ENCODE data around the gene CWC22. TPM values are rescaled to one million over a fixed set of nuclear protein-coding genes. Genes with fewer than 3 reads are reported as not detected.

CWC22 gene
- total and polyA plus RNA-seq, 2 of the 13 experiments (the other 11 are each of a cell fraction or from before 2014, with no cell fraction given): 5.7 to 29.2 TPM

DNA sequence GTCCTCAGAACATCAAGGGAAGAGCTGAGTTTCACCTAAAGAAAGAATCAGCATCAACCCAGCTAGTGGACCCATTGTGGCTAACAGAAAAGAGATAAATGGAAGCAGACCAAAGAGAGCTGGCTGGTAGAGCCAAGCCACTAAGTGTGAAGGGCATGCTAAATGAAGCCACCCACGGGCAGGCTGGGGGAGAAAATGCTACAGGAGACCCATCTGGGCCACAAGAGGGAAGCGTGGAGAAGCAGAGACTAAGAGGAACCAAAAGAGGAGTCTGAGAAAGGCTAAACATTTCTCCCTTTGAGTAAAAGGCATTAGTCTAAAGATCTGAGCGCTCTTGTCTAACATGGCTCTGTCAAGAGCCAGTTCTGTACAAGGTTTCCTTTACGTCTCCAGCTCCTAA, 15.8 kb downstream of the CWC22 start:
- Histone ChIP-seq H3K4me3 (replicated peaks in 1 of 3; ENCODE audit: insufficient read depth in 1 of 3, low read depth in 2 of 3, low read length in 3 of 3) (no peak overlapping the region), H2AFZ (ENCODE audit: low read length) (no peak overlapping the region), H3K9me3 (ENCODE audit: low read length) (no peaks in the 10 kb centered on the region), H3K27ac (ENCODE audit: extremely low read length, insufficient read depth, low read length) (no peak overlapping the region), H4K20me1 (ENCODE audit: insufficient read depth, low read length) (peaks cover 7% of the 10 kb centered on the region), H3K9ac (ENCODE audit: insufficient read depth, low read depth, low read length) (no peak overlapping the region), H3K27me3 (ENCODE audit: control insufficient read depth in 1 of 2, insufficient read depth in 2 of 2, low read length in 2 of 2) (no peaks in the 10 kb centered on the region), H3K4me2 (ENCODE audit: low read depth, low read length) (no peak overlapping the region), H3K36me3 (replicated peaks in 1 of 2; ENCODE audit: control insufficient read depth in 1 of 2, insufficient read depth in 2 of 2, low read length in 2 of 2) (peaks cover 15 to 52% of the 10 kb centered on the region in 2 experiments), H3K4me1 (ENCODE audit: insufficient read depth, low read length) (no peaks in the 10 kb centered on the region), H3K79me2 (ENCODE audit: insufficient read depth, low read length) (peaks cover 22% of the 10 kb centered on the region)
- ChIA-PET CTCF (ENCODE audit: low intra/inter-chr PET ratio, low total read pairs) (no interaction called here), POLR2A (no interaction called here)
- 91% methylated on average over 4 of the region's 4 CpGs for WGBS (ENCODE audit: low lambda C conversion rate)
- intact Hi-C loops (cut with micrococcal nuclease; ENCODE audit: unreplicated experiment) (loop anchor here (5.0 kb wide), 1 partner anchor 86 kb away; no protein-coding TSS in a partner anchor), in situ Hi-C loops (cut with HindIII; ENCODE audit: extremely low pct_ligation_motif_present, low pct_unique_long_range_greater_than_20kb) (no loop called here)
- ATAC-seq: peak; percentile 86
- FAIRE-seq: no peak
- BruUV-seq (replicated peaks): no TSS peak
- DNase-seq (ENCODE audit: low spot score): no peak
- TF ChIP-seq AGO2 (optimal IDR thresholded peaks at IDR 0.05; ENCODE audit: low read depth, low read length) (no peak), SOX13 (IDR thresholded peaks at IDR 0.05) (no peak), SOX13 (CRISPR knock-in tag; conservative IDR thresholded peaks at IDR 0.05 in 1 of 2, IDR thresholded peaks at IDR 0.05 in 1 of 2) (no peak), ZNF343 (CRISPR knock-in tag; IDR thresholded peaks at IDR 0.05) (no peak), ZNF350 (CRISPR knock-in tag; IDR thresholded peaks at IDR 0.05; ENCODE audit: borderline replicate concordance, low read depth) (no peak), ATF7-NPFF (CRISPR knock-in tag; IDR thresholded peaks at IDR 0.05; ENCODE audit: low read depth) (no peak), TOPORS (CRISPR knock-in tag; IDR thresholded peaks at IDR 0.05) (no peak), ARHGAP35 (CRISPR knock-in tag; IDR thresholded peaks at IDR 0.05; ENCODE audit: borderline replicate concordance) (no peak), NFYC (CRISPR knock-in tag; IDR thresholded peaks at IDR 0.05) (no peak), ZNF430 (CRISPR knock-in tag; IDR thresholded peaks at IDR 0.05) (no peak), ZNF737 (CRISPR knock-in tag; IDR thresholded peaks at IDR 0.05; ENCODE audit: borderline replicate concordance) (no peak)
- TF ChIP-seq, protein P1, sequence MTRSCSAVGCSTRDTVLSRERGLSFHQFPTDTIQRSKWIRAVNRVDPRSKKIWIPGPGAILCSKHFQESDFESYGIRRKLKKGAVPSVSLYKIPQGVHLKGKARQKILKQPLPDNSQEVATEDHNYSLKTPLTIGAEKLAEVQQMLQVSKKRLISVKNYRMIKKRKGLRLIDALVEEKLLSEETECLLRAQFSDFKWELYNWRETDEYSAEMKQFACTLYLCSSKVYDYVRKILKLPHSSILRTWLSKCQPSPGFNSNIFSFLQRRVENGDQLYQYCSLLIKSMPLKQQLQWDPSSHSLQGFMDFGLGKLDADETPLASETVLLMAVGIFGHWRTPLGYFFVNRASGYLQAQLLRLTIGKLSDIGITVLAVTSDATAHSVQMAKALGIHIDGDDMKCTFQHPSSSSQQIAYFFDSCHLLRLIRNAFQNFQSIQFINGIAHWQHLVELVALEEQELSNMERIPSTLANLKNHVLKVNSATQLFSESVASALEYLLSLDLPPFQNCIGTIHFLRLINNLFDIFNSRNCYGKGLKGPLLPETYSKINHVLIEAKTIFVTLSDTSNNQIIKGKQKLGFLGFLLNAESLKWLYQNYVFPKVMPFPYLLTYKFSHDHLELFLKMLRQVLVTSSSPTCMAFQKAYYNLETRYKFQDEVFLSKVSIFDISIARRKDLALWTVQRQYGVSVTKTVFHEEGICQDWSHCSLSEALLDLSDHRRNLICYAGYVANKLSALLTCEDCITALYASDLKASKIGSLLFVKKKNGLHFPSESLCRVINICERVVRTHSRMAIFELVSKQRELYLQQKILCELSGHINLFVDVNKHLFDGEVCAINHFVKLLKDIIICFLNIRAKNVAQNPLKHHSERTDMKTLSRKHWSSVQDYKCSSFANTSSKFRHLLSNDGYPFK (CRISPR knock-in tag; IDR thresholded peaks at IDR 0.05; ENCODE audit: borderline replicate concordance): no peak
- TF ChIP-seq, protein P2, sequence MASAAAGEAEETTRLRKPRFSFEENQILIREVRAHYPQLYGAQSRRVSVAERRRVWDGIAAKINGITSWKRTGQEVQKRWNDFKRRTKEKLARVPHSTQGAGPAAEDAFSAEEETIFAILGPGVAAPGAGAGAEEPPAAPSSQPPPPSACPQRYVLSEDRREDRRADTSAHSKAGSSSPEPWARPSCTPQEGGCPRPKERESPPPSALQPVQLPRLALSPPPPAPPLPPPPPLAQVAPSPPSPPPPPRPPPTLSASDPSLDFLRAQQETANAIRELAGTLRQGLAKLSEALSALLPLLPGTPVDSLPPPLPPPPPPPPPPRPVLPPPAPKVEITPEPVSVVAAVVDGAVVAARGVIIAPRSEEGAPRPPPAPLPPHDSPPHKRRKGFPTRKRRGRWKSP (CRISPR knock-in tag; IDR thresholded peaks at IDR 0.05): no peak
- TF ChIP-seq, protein P3, sequence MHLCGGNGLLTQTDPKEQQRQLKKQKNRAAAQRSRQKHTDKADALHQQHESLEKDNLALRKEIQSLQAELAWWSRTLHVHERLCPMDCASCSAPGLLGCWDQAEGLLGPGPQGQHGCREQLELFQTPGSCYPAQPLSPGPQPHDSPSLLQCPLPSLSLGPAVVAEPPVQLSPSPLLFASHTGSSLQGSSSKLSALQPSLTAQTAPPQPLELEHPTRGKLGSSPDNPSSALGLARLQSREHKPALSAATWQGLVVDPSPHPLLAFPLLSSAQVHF (CRISPR knock-in tag; IDR thresholded peaks at IDR 0.05): no peak
- TF ChIP-seq, protein P4, sequence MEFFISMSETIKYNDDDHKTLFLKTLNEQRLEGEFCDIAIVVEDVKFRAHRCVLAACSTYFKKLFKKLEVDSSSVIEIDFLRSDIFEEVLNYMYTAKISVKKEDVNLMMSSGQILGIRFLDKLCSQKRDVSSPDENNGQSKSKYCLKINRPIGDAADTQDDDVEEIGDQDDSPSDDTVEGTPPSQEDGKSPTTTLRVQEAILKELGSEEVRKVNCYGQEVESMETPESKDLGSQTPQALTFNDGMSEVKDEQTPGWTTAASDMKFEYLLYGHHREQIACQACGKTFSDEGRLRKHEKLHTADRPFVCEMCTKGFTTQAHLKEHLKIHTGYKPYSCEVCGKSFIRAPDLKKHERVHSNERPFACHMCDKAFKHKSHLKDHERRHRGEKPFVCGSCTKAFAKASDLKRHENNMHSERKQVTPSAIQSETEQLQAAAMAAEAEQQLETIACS (CRISPR knock-in tag; IDR thresholded peaks at IDR 0.05): no peak
- TF ChIP-seq, protein P5, sequence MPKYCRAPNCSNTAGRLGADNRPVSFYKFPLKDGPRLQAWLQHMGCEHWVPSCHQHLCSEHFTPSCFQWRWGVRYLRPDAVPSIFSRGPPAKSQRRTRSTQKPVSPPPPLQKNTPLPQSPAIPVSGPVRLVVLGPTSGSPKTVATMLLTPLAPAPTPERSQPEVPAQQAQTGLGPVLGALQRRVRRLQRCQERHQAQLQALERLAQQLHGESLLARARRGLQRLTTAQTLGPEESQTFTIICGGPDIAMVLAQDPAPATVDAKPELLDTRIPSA (CRISPR knock-in tag; IDR thresholded peaks at IDR 0.05; ENCODE audit: borderline replicate concordance): no peak
